H1 (cell line): ENCODE data around the gene SEC23IP. TPM values are rescaled to one million over a fixed set of nuclear protein-coding genes. Genes with fewer than 3 reads are reported as not detected.

ENCODE experiments used
- CTCF ChIA-PET: fragments of 300-600 bp; sonication (Branson Sonifier 250); formaldehyde crosslinking; loops from one replicate; lab custom pipeline; 2021; ENCODE audit not compliant: partially characterized antibody; lab: Charles Lee
- POLR2A ChIA-PET: fragments of 300-600 bp; sonication (Branson Sonifier 250); formaldehyde crosslinking; loops from one replicate; lab custom pipeline; 2021; ENCODE audit warnings: inconsistent platforms; ENCODE audit not compliant: partially characterized antibody; lab: Charles Lee
- DNase-seq, 2 experiments: peaks; one replicate each; pipeline versions ENCODE4 v3.0.0 to v3.0.0-alpha.2; 2010 to 2022; ENCODE audit warnings: low spot score in 2 of 2, low read depth in 1 of 2, mixed read lengths in 1 of 2
- FAIRE-seq: peaks from 2 replicates; lab custom pipeline; 2011; peaks lifted over from hg19 to GRCh38; lab: Jason Lieb, UNC
- H2AFZ ChIP-seq: 2 replicates; pipeline ENCODE4 v1.8.1; 2012; ENCODE audit warnings: low read length, inconsistent platforms
- H2AK5ac ChIP-seq: 2 replicates; pipeline ENCODE4 v1.6.1; 2013; ENCODE audit warnings: low read depth, low read length
- H2BK120ac ChIP-seq: replicated peaks from 2 replicates; pipeline ENCODE3; 2013; ENCODE audit warnings: low read depth, low read length, inconsistent platforms
- H2BK12ac ChIP-seq: 2 replicates; pipeline ENCODE4 v1.6.1; 2013; ENCODE audit warnings: low read depth, low read length
- H2BK15ac ChIP-seq: 2 replicates; pipeline ENCODE4 v1.6.1; 2013; ENCODE audit warnings: low read length
- H2BK20ac ChIP-seq: 2 replicates; pipeline ENCODE4 v1.6.1; 2013; ENCODE audit warnings: low read length
- H2BK5ac ChIP-seq: 2 replicates; pipeline ENCODE4 v1.6.1; 2013; ENCODE audit warnings: low read depth, low read length
- H3K14ac ChIP-seq: 2 replicates; pipeline ENCODE4 v1.6.1; 2013; ENCODE audit warnings: inconsistent platforms; ENCODE audit not compliant: insufficient read length
- H3K18ac ChIP-seq: 2 replicates; pipeline ENCODE4 v1.6.1; 2013; ENCODE audit warnings: low read length; ENCODE audit errors: extremely low read depth
- H3K23ac ChIP-seq: 2 replicates; pipeline ENCODE4 v1.6.1; 2013; ENCODE audit warnings: inconsistent platforms; ENCODE audit not compliant: insufficient read length
- H3K23me2 ChIP-seq: 2 replicates; pipeline ENCODE4 v1.6.1; 2013; ENCODE audit warnings: low read depth, low read length
- H3K27ac ChIP-seq: 2 replicates; pipeline ENCODE4 v1.6.1; 2011; ENCODE audit warnings: low read depth, low read length, inconsistent platforms
- H3K27me3 ChIP-seq, 4 experiments: replicated peaks in 1 of 4; 1 replicate in 1 of 4; 2 replicates in 3 of 4; pipeline versions ENCODE4 v1.6.1 to v1.8.1; 2011 to 2013; ENCODE audit warnings: low read length in 3 of 4, mild to moderate bottlenecking in 3 of 4, inconsistent platforms in 2 of 4, mixed read lengths in 2 of 4, moderate library complexity in 1 of 4; ENCODE audit not compliant: control insufficient read depth in 3 of 4, insufficient read depth in 3 of 4; ENCODE audit errors: extremely low read depth in 1 of 4
- H3K36me3 ChIP-seq, 4 experiments: 2 replicates each; pipeline versions ENCODE4 v1.6.1 to v1.8.1; 2011 to 2013; ENCODE audit warnings: mild to moderate bottlenecking in 4 of 4, low read length in 3 of 4, moderate library complexity in 2 of 4, control low read depth in 1 of 4, inconsistent platforms in 1 of 4; ENCODE audit not compliant: insufficient read depth in 4 of 4, control insufficient read depth in 2 of 4
- H3K4ac ChIP-seq: replicated peaks from 2 replicates; pipeline ENCODE3; 2013; ENCODE audit warnings: low read length, low read depth, mixed read lengths, inconsistent platforms; ENCODE audit not compliant: insufficient read length
- H3K4me1 ChIP-seq, 4 experiments: replicated peaks in 1 of 4; 1 replicate in 1 of 4; 2 replicates in 3 of 4; pipeline versions ENCODE4 v1.6.1 to v1.8.1; 2011 to 2013; ENCODE audit warnings: low read length in 3 of 4, inconsistent platforms in 2 of 4, mixed read lengths in 1 of 4; ENCODE audit not compliant: insufficient read depth in 4 of 4, control insufficient read depth in 3 of 4
- H3K4me2 ChIP-seq, 2 experiments: 2 replicates each; pipeline versions ENCODE4 v1.6.1 to v1.8.1; 2011 to 2013; ENCODE audit warnings: low read depth in 2 of 2, low read length in 2 of 2, control low read depth in 1 of 2, inconsistent platforms in 1 of 2, mild to moderate bottlenecking in 1 of 2; ENCODE audit not compliant: insufficient read depth in 1 of 2
- H3K4me3 ChIP-seq, 4 experiments: fragments of 200-600, 300-600 bp in 1 of 4; sonication (generic), shearing (Covaris generic), sonication (Bioruptor Twin) in 1 of 4; 2 replicates each; pipeline versions ENCODE4 v1.5.1 to v1.8.1; 2011 to 2016; ENCODE audit warnings: low read length in 4 of 4, low read depth in 3 of 4, control low read depth in 2 of 4, inconsistent platforms in 2 of 4, mild to moderate bottlenecking in 2 of 4, mixed read lengths in 1 of 4, moderate library complexity in 1 of 4; ENCODE audit not compliant: insufficient read depth in 2 of 4; ENCODE audit errors: extremely low read depth in 1 of 4
- H3K56ac ChIP-seq: replicated peaks from 2 replicates; pipeline ENCODE3; 2013; ENCODE audit warnings: low read depth, mild to moderate bottlenecking, mixed read lengths, low read length, inconsistent platforms; ENCODE audit not compliant: insufficient read length
- H3K79me1 ChIP-seq: 2 replicates; pipeline ENCODE4 v1.6.1; 2013; ENCODE audit warnings: low read depth, low read length, control low read depth
- H3K79me2 ChIP-seq, 2 experiments: 2 replicates each; pipeline versions ENCODE4 v1.6.1 to v1.8.1; 2012 to 2013; ENCODE audit warnings: low read length in 2 of 2, mild to moderate bottlenecking in 2 of 2, inconsistent platforms in 1 of 2; ENCODE audit not compliant: insufficient read depth in 2 of 2, control insufficient read depth in 1 of 2
- H3K9ac ChIP-seq, 4 experiments: replicated peaks in 1 of 4; 1 replicate in 1 of 4; 2 replicates in 3 of 4; pipeline versions ENCODE4 v1.6.1 to v1.8.1; 2011 to 2013; ENCODE audit warnings: low read depth in 3 of 4, low read length in 3 of 4, control low read depth in 2 of 4, mild to moderate bottlenecking in 2 of 4, moderate library complexity in 2 of 4, inconsistent platforms in 1 of 4; ENCODE audit errors: extremely low read depth in 1 of 4
- H3K9me3 ChIP-seq, 2 experiments: 2 replicates each; pipeline versions ENCODE4 v1.6.1 to v1.8.1; 2012 to 2013; ENCODE audit warnings: mild to moderate bottlenecking in 2 of 2, moderate library complexity in 2 of 2, control low read depth in 1 of 2, inconsistent platforms in 1 of 2, low read depth in 1 of 2, low read length in 1 of 2, mixed read lengths in 1 of 2; ENCODE audit not compliant: insufficient read depth in 2 of 2
- H4K20me1 ChIP-seq, 2 experiments: replicated peaks in 1 of 2; 2 replicates each; pipeline versions ENCODE3 to v1.8.1; 2011 to 2013; ENCODE audit warnings: inconsistent platforms in 2 of 2, low read length in 2 of 2, mild to moderate bottlenecking in 1 of 2; ENCODE audit not compliant: insufficient read depth in 2 of 2, control insufficient read depth in 1 of 2
- H4K5ac ChIP-seq: 2 replicates; pipeline ENCODE4 v1.6.1; 2013; ENCODE audit warnings: low read length, low read depth, mixed read lengths, inconsistent platforms; ENCODE audit not compliant: insufficient read length
- H4K8ac ChIP-seq: 2 replicates; pipeline ENCODE4 v1.8.0; 2013; ENCODE audit warnings: mild to moderate bottlenecking, moderate library complexity, low read length, inconsistent platforms; ENCODE audit not compliant: insufficient read depth; ENCODE audit errors: extremely low read depth
- H4K91ac ChIP-seq: replicated peaks from 2 replicates; pipeline ENCODE3; 2013; ENCODE audit warnings: low read length, mixed read lengths, inconsistent platforms; ENCODE audit not compliant: insufficient read length
- CHD2 ChIP-seq: IDR thresholded peaks from 2 replicates; pipeline ENCODE4 v1.6.1; 2012; ENCODE audit warnings: low read length, improper control_type of control experiment
- CREB1 ChIP-seq: IDR thresholded peaks from 2 replicates; pipeline ENCODE4 v1.6.1; 2012; ENCODE audit warnings: inconsistent platforms
- KDM4A ChIP-seq: IDR thresholded peaks from one replicate; pipeline ENCODE4 v1.7.1; 2012; ENCODE audit warnings: low read depth, mild to moderate bottlenecking, moderate library complexity, low read length, inconsistent platforms; ENCODE audit not compliant: severe bottlenecking
- SAP30 ChIP-seq: fragments of 300-600 bp; sonication (generic); IDR thresholded peaks from 2 replicates; pipeline ENCODE4 v1.7.1; 2012; ENCODE audit warnings: low read length, moderate library complexity, mild to moderate bottlenecking, inconsistent platforms; ENCODE audit not compliant: insufficient read depth, insufficient replicate concordance
- TCF12 ChIP-seq: IDR thresholded peaks from 2 replicates; pipeline ENCODE4 v1.6.1; 2011; ENCODE audit warnings: low read depth, mild to moderate bottlenecking, low read length
- YY1 ChIP-seq: IDR thresholded peaks from 2 replicates; pipeline ENCODE4 v1.6.1; 2011; ENCODE audit warnings: low read depth, mild to moderate bottlenecking, low read length
- WGBS, 2 experiments: shearing (Covaris generic) in 1 of 2; methylation state at CpG; one replicate each; pipeline versions ENCODE4 v1.1.6 to v1.1.7; 2013 to 2015; ENCODE audit warnings: low lambda C conversion rate in 2 of 2, mixed read lengths in 2 of 2, inconsistent platforms in 1 of 2, low coverage in 1 of 2, missing lambda C conversion rate in 1 of 2; ENCODE audit not compliant: insufficient replicate concordance in 2 of 2, insufficient coverage in 1 of 2, insufficient read length in 1 of 2; ENCODE audit errors: extremely low coverage in 1 of 2, missing lambda C conversion rate in 1 of 2; 5-methylcytosine and 5-hydroxymethylcytosine counted together
- long read RNA-seq, 2 experiments: library from RNA in 1 of 2; library from capped mRNA in 1 of 2; stranded (forward); transcript quantifications; one replicate each; pipeline ENCODE4 v2.0.0, GENCODE V29; 2021; ENCODE audit warnings: inconsistent platforms in 1 of 2
- polyA minus RNA-seq, 3 experiments: library from RNA; depleted of rRNA, polyadenylated mRNA; stranded (reverse); fragments of >200 nt; gene quantifications; 1 replicate in 2 of 3; 2 replicates in 1 of 3; pipeline ENCODE4 v1.2.3, GENCODE V29; 2011
- polyA plus RNA-seq, 7 experiments: library from polyadenylated mRNA; depleted of rRNA in 3 of 7; stranded (reverse) in 5 of 7; unstranded in 2 of 7; fragments of >200 nt in 5 of 7; fragments of 200-250 nt in 2 of 7; gene quantifications; 1 replicate in 5 of 7; 2 replicates in 1 of 7; 4 replicates in 1 of 7; pipeline versions ENCODE4 v1.2.1 to v1.2.3, GENCODE V29; 2011 to 2013; ENCODE audit warnings: missing spikeins in 2 of 7, mixed read lengths in 2 of 7
- total RNA-seq: library from RNA; stranded (reverse); fragmentation: NEBNext Ultra II Directional; extraction: Animal tissue kit (Norgen Biotek cat#: 25700); gene quantifications from 2 replicates; pipeline ENCODE4 v1.2.1, GENCODE V29; 2021

SEC23IP gene
- total RNA-seq (98.2 and 105 TPM in 2 replicates), polyA plus RNA-seq (2011; rRNA removed) (26.1 and 29.0 TPM in 2 replicates), polyA minus RNA-seq (2011; rRNA and poly(A)+ RNA removed) (113 and 114 TPM in 2 replicates)
- polyA plus RNA-seq (2011; cell fraction: cytosol; rRNA removed), result 27.2 TPM
- polyA plus RNA-seq (2011; cell fraction: nucleus; rRNA removed), result 42.3 TPM
- polyA plus RNA-seq (2012, experiment 1 of 2), result 38.1 to 80.7 TPM (median 57.2 TPM) in 4 replicates
- 4.5 TPM for polyA plus RNA-seq (2012, experiment 2 of 2)
- 64.9 TPM for polyA plus RNA-seq (2013, experiment 1 of 2)
- polyA plus RNA-seq (2013, experiment 2 of 2), result 60.6 TPM
- 41.1 TPM for polyA minus RNA-seq (2011; cell fraction: cytosol; rRNA and poly(A)+ RNA removed)
- 48.0 TPM for polyA minus RNA-seq (2011; cell fraction: nucleus; rRNA and poly(A)+ RNA removed)
- long read RNA-seq, experiment 1, full-length matches to known transcripts, result 2 of 44 reads
- long read RNA-seq, experiment 1, partial matches to known transcripts, result 35 of 44 reads
- long read RNA-seq, experiment 1, other reads (novel, unspliced or antisense), result 7 of 44 reads
- long read RNA-seq, experiment 2, full-length matches to known transcripts, result 7 of 49 reads
- long read RNA-seq, experiment 2, partial matches to known transcripts, result 36 of 49 reads
- long read RNA-seq, experiment 2, other reads (novel, unspliced or antisense), result 6 of 49 reads

GRCh38 chr10:119892188-119893065 is at the start of gene SEC23IP:
Gene SEC23IP, plus strand, starts transcription at chr10:119892730. Its CDS starts 53 bp downstream, at chr10:119892783.
- FAIRE-seq, result no peak
- H3K23me2 ChIP-seq, result peaks cover 5% of the 10 kb centered on the region
- peaks cover 0 to 10% of the 10 kb centered on the region in 2 experiments for H4K20me1 ChIP-seq
- H3K4me3 ChIP-seq, result peak within 1 kb of the TSS; percentile 62 to 91 (median 84)
- H4K91ac ChIP-seq, result peak within 1 kb of the TSS; percentile 79
- H2BK12ac ChIP-seq, result peak within 1 kb of the TSS; percentile 98
- peak within 1 kb of the TSS; percentile 93 for H2BK15ac ChIP-seq
- H2BK5ac ChIP-seq, result peak within 1 kb of the TSS; percentile 91
- peak within 1 kb of the TSS; percentile 66 to 91 (median 80) for H3K9ac ChIP-seq
- peak within 1 kb of the TSS; percentile 75 for H3K56ac ChIP-seq
- no peaks in the 10 kb centered on the region for H3K9me3 ChIP-seq
- H4K5ac ChIP-seq, result peak within 1 kb of the TSS; percentile 7
- H2BK20ac ChIP-seq, result no peak within 1 kb of the TSS
- peak within 1 kb of the TSS; percentile 68 for H2BK120ac ChIP-seq
- peak within 1 kb of the TSS; percentile 9 for H3K14ac ChIP-seq
- H3K79me2 ChIP-seq, result peaks cover 29 to 48% of the 10 kb centered on the region in 2 experiments
- ChIA-PET CTCF (no interaction called here), POLR2A (interaction anchor here (0.6 to 2.1 kb wide), 8 partner anchors 9 to 760 kb away, joined by 3 to 18 read pairs (median 3); partner anchors contain the start of genes INPP5F and MCMBP)
- peak within 1 kb of the TSS; percentile 94; the same call in 1 of the 2 replicates for H4K8ac ChIP-seq
- no peak within 1 kb of the TSS for H3K23ac ChIP-seq
- no peak within 1 kb of the TSS for H3K4ac ChIP-seq
- H3K4me2 ChIP-seq, result peak within 1 kb of the TSS; percentile 52 to 87
- peak within 1 kb of the TSS; percentile 98 for H2AFZ ChIP-seq
- H3K79me1 ChIP-seq, result peaks cover 17% of the 10 kb centered on the region
- peak within 1 kb of the TSS; percentile 66 for H3K18ac ChIP-seq
- DNase-seq, result peak; percentile 86 to 92
- H3K27me3 ChIP-seq, result no peaks in the 10 kb centered on the region
- peaks cover 0 to 4% (median 0%) of the 10 kb centered on the region in 4 experiments; a peak in 2 of 7 replicates for H3K4me1 ChIP-seq
- no peak within 1 kb of the TSS for H2AK5ac ChIP-seq
- H3K36me3 ChIP-seq, result peaks cover 0 to 2% (median 0%) of the 10 kb centered on the region in 4 experiments; a peak in 2 of 8 replicates
- WGBS, 2 experiments, result 3% methylated on average over 59 of the region's 61 CpGs; no CpG with 5 or more reads in 1 of the 2 experiments
- peak within 1 kb of the TSS; percentile 90 for H3K27ac ChIP-seq
- TF ChIP-seq YY1, result peak; percentile 99
- no peak for TF ChIP-seq TCF12
- peak; percentile 51; the same call in 1 of the 2 replicates for TF ChIP-seq CHD2
- no peak for TF ChIP-seq SAP30
- peak; percentile 78 for TF ChIP-seq CREB1
- peak; percentile 77 for TF ChIP-seq KDM4A
